Subcutaneous abdominal adipose tissue (tissue), 5 donors: ENCODE measurements around the gene CENPM.
"Not testable (repeated sequence)": the region's sequence is repeated elsewhere in the genome, so short reads cannot be mapped to it uniquely, and the experiment has no call there.

Experiments used
- H3K27ac ChIP-seq: one replicate; pipeline ENCODE4 v1.7.0; 2013; ENCODE audit warnings: low read depth, mild to moderate bottlenecking, inconsistent platforms, low read length, moderate library complexity
- H3K27me3 ChIP-seq, 5 donors: one replicate each; pipeline ENCODE4 v1.7.0; 2013; ENCODE audit warnings: low read length in 5 of 5, inconsistent platforms in 1 of 5; ENCODE audit not compliant: control insufficient read depth in 5 of 5, insufficient read depth in 4 of 5
- H3K36me3 ChIP-seq, 5 donors: one replicate each; pipeline ENCODE4 v1.7.0; 2013; ENCODE audit warnings: low read length in 5 of 5; ENCODE audit not compliant: control insufficient read depth in 5 of 5, insufficient read depth in 5 of 5
- H3K4me1 ChIP-seq, 5 donors: one replicate each; pipeline ENCODE4 v1.7.0; 2013; ENCODE audit warnings: low read length in 5 of 5, mild to moderate bottlenecking in 3 of 5, moderate library complexity in 1 of 5; ENCODE audit not compliant: control insufficient read depth in 5 of 5, insufficient read depth in 5 of 5
- H3K4me3 ChIP-seq, 5 donors: one replicate each; pipeline ENCODE4 v1.7.0; 2013; ENCODE audit warnings: low read length in 5 of 5, low read depth in 1 of 5
- H3K9ac ChIP-seq, 5 donors: one replicate each; pipeline ENCODE4 v1.7.0; 2013; ENCODE audit warnings: low read length in 5 of 5, mild to moderate bottlenecking in 4 of 5, moderate library complexity in 3 of 5
- H3K9me3 ChIP-seq, 5 donors: one replicate each; pipeline ENCODE4 v1.7.0; 2013; ENCODE audit warnings: low read length in 5 of 5; ENCODE audit not compliant: control insufficient read depth in 5 of 5
- donor health status: healthy.
- donor health status: healthy.
- donor health status: healthy.
- donor health status: healthy.
- donor health status: healthy.

Gene CENPM

GRCh38 chr22:41966607-41967240, 19.8 kb upstream of the CENPM start:
- Histone ChIP-seq H3K27ac (no peak overlapping the region), H3K4me1 (peaks cover 0 to 10% (median 10%) of the 10 kb centered on the region in 5 donors), H3K9ac (no peak overlapping the region), H3K27me3 (peaks cover 0 to 20% (median 16%) of the 10 kb centered on the region in 5 donors), H3K36me3 (no peaks in the 10 kb centered on the region), H3K9me3 (no peaks in the 10 kb centered on the region), H3K4me3 (no peak overlapping the region)

- Histone ChIP-seq H3K9me3 (no peaks in the 10 kb centered on the region), H3K4me3 (no peak overlapping the region), H3K27me3 (peaks cover 0 to 15% (median 11%) of the 10 kb centered on the region in 5 donors), H3K27ac (no peak overlapping the region), H3K9ac (no peak overlapping the region), H3K36me3 (no peaks in the 10 kb centered on the region), H3K4me1 (peaks cover 0 to 10% (median 10%) of the 10 kb centered on the region in 5 donors)
Measured at GRCh38 chr22:41966225-41966606, 19.3 kb upstream of the CENPM start.

GRCh38 chr22:41964112-41964491, 17.1 kb upstream of the CENPM start:
- Histone ChIP-seq H3K27ac (no peak overlapping the region), H3K27me3 (peaks cover 0 to 4% (median 0%) of the 10 kb centered on the region in 5 donors), H3K4me1 (peaks cover 0 to 16% (median 14%) of the 10 kb centered on the region in 5 donors), H3K9ac (no peak overlapping the region), H3K36me3 (no peaks in the 10 kb centered on the region), H3K9me3 (no peaks in the 10 kb centered on the region), H3K4me3 (no peak overlapping the region)

- Histone ChIP-seq H3K36me3 (no peaks in the 10 kb centered on the region), H3K27me3 (peaks cover 0 to 2% (median 0%) of the 10 kb centered on the region in 5 donors), H3K4me1 (peaks cover 0 to 16% (median 14%) of the 10 kb centered on the region in 5 donors), H3K9ac (no peak overlapping the region), H3K9me3 (no peaks in the 10 kb centered on the region), H3K27ac (no peak overlapping the region), H3K4me3 (no peak overlapping the region)
Measured at GRCh38 chr22:41963453-41964111, 16.6 kb upstream of the CENPM start.

- Histone ChIP-seq H3K27ac (no peak overlapping the region), H3K4me1 (peaks cover 0 to 14% (median 7%) of the 10 kb centered on the region in 5 donors), H3K36me3 (no peaks in the 10 kb centered on the region), H3K27me3 (peaks cover 0 to under 1% (median 0%) of the 10 kb centered on the region in 5 donors), H3K9me3 (no peaks in the 10 kb centered on the region), H3K9ac (no peak overlapping the region), H3K4me3 (peak overlapping the region in 1 of 5 donors; percentile 18)
Measured at GRCh38 chr22:41957941-41958556, 11.1 kb upstream of the CENPM start.

GRCh38 chr22:41952713-41953112, 5.8 kb upstream of the CENPM start:
- H3K36me3 ChIP-seq: no peaks in the 10 kb centered on the region
- no peak overlapping the region for H3K9ac ChIP-seq
- H3K4me3 ChIP-seq: no peak overlapping the region

GRCh38 chr22:41951898-41952474, 5.0 kb upstream of the CENPM start, which contains the start of gene SMIM45:
Gene SMIM45, plus strand, starts transcription at chr22:41952150.
- Histone ChIP-seq H3K9ac (no peak within 1 kb of the TSS), H3K27ac (no peak within 1 kb of the TSS), H3K4me1 (peaks cover 0 to 5% (median 4%) of the 10 kb centered on the region in 5 donors), H3K36me3 (no peaks in the 10 kb centered on the region), H3K27me3 (peaks cover 3 to 13% (median 5%) of the 10 kb centered on the region in 5 donors), H3K9me3 (no peaks in the 10 kb centered on the region), H3K4me3 (no peak within 1 kb of the TSS)

More at GRCh38 chr22:41952713-41953112, 5.8 kb upstream of the CENPM start:
- no peak overlapping the region for H3K27ac ChIP-seq
- peaks cover 0 to 4% (median 3%) of the 10 kb centered on the region in 5 donors for H3K4me1 ChIP-seq
- H3K27me3 ChIP-seq: peaks cover 3 to 13% (median 5%) of the 10 kb centered on the region in 5 donors
- no peaks in the 10 kb centered on the region for H3K9me3 ChIP-seq

GRCh38 chr22:41949297-41949965, 2.5 kb upstream of the CENPM start:
- Histone ChIP-seq H3K36me3 (no peaks in the 10 kb centered on the region), H3K4me1 (peaks cover 0 to 20% (median 15%) of the 10 kb centered on the region in 5 donors), H3K27me3 (peaks cover 3 to 16% (median 8%) of the 10 kb centered on the region in 5 donors), H3K4me3 (no peak overlapping the region), H3K9me3 (no peaks in the 10 kb centered on the region), H3K9ac (no peak overlapping the region), H3K27ac (no peak overlapping the region)

- not testable (repeated sequence) for H3K9me3 ChIP-seq, H3K9ac ChIP-seq, H3K4me3 ChIP-seq, H3K36me3 ChIP-seq, H3K27ac ChIP-seq
- Histone ChIP-seq H3K27me3 (peaks cover 3 to 16% (median 8%) of the 10 kb centered on the region in 5 donors), H3K4me1 (peaks cover 0 to 20% (median 15%) of the 10 kb centered on the region in 5 donors)
Measured at GRCh38 chr22:41948928-41949296, 2.0 kb upstream of the CENPM start.
